Upper lobe of left lung (tissue), 4 donors: ENCODE data around the gene NDUFAF8.

ENCODE experiments used
- POLR2A ChIP-seq, 4 donors: fragments of 450-650 bp; IDR thresholded peaks; one replicate each; pipeline ENCODE4 v1.5.1; 2016 to 2017; ENCODE audit warnings: antibody characterized with exemption in 4 of 4, mild to moderate bottlenecking in 2 of 4
- TF ChIP-seq, protein P1 (sequence below), 6 experiments: fragments of 450-650 bp in 4 of 6; fragments of 200-600 bp in 2 of 6; sonication (generic) in 2 of 6; IDR thresholded peaks; one replicate each; pipeline ENCODE4 v1.5.1; 2016 to 2019; ENCODE audit warnings: antibody characterized with exemption in 6 of 6

DNA sequence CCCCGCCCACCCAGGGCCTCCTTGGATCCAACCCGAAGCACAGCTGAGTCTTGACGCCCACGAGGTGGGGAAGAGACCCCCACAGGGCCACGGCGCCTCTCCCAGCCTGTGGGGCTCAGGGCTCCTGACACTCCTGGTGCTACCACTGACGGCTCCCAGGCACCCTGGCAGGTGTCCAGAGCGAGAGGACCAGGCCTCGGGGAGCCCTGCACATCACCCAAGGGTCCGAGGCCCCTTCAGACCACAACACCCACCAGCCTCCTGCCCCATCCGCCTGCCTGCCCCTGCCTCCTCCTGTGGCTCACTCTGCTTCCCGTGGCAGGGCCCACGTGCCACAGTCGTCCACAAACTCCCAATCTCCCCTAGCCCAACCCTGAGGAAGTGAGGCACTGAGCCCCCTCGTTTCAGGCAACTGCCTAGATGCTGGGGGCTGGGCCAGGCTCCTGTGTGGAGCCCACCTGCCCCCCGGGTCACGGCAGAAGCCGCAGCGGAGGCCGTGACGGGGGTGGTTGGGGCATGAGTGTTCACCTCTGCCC is 44.8 kb upstream of the NDUFAF8 start:
- TF ChIP-seq POLR2A (IDR thresholded peaks at IDR 0.05) = no peak
- TF ChIP-seq, protein P1, sequence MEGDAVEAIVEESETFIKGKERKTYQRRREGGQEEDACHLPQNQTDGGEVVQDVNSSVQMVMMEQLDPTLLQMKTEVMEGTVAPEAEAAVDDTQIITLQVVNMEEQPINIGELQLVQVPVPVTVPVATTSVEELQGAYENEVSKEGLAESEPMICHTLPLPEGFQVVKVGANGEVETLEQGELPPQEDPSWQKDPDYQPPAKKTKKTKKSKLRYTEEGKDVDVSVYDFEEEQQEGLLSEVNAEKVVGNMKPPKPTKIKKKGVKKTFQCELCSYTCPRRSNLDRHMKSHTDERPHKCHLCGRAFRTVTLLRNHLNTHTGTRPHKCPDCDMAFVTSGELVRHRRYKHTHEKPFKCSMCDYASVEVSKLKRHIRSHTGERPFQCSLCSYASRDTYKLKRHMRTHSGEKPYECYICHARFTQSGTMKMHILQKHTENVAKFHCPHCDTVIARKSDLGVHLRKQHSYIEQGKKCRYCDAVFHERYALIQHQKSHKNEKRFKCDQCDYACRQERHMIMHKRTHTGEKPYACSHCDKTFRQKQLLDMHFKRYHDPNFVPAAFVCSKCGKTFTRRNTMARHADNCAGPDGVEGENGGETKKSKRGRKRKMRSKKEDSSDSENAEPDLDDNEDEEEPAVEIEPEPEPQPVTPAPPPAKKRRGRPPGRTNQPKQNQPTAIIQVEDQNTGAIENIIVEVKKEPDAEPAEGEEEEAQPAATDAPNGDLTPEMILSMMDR (IDR thresholded peaks at IDR 0.05) = no peak
